Activated CD8-positive, alpha-beta memory T cell treated with anti-CD3 and anti-CD28 coated beads, Interleukin-2, amount 50 U/mL, for 24 hours (primary cell): ENCODE results near the gene UBN1.

Source experiments
- DNase-seq: peaks from one replicate; pipeline ENCODE4 v3.0.0-alpha.2; 2020; ENCODE audit errors: extremely low read depth

The UBN1 gene

GRCh38 chr16:4904108-4904941, 57.0 kb downstream of the UBN1 start:
- no peak for DNase-seq

GRCh38 chr16:4904942-4905615, 57.8 kb downstream of the UBN1 start:
- DNase-seq, result no peak

- DNase-seq, result no peak
Measured at GRCh38 chr16:4908854-4909401, 61.6 kb downstream of the UBN1 start.

GRCh38 chr16:4909825-4910224, 62.5 kb downstream of the UBN1 start:
- no peak for DNase-seq

- DNase-seq, result no peak
Measured at GRCh38 chr16:4910828-4911227, 63.5 kb downstream of the UBN1 start.

GRCh38 chr16:4911970-4912386, 64.7 kb downstream of the UBN1 start:
- DNase-seq, result no peak

GRCh38 chr16:4913130-4913773, 66.0 kb downstream of the UBN1 start:
- no peak for DNase-seq

- DNase-seq, result no peak
Measured at GRCh38 chr16:4913774-4914525, 66.7 kb downstream of the UBN1 start.

- DNase-seq, result no peak
Measured at GRCh38 chr16:4914528-4915225, 67.4 kb downstream of the UBN1 start.

- no peak for DNase-seq
Measured at GRCh38 chr16:4915226-4915761, 68.0 kb downstream of the UBN1 start.

- no peak for DNase-seq
Measured at GRCh38 chr16:4917117-4917516, 69.8 kb downstream of the UBN1 start.

GRCh38 chr16:4918781-4919251, 71.5 kb downstream of the UBN1 start:
- no peak for DNase-seq

- no peak for DNase-seq
Measured at GRCh38 chr16:4920826-4921225, 73.5 kb downstream of the UBN1 start.

- DNase-seq, result no peak
Measured at GRCh38 chr16:4922721-4923342, 75.6 kb downstream of the UBN1 start.

GRCh38 chr16:4923853-4924252, 76.6 kb downstream of the UBN1 start:
- DNase-seq, result no peak

GRCh38 chr16:4924593-4925292, 77.5 kb downstream of the UBN1 start:
- no peak for DNase-seq

GRCh38 chr16:4925293-4925607, 78.0 kb downstream of the UBN1 start:
- no peak for DNase-seq

GRCh38 chr16:4925791-4926190, 78.5 kb downstream of the UBN1 start:
- no peak for DNase-seq

GRCh38 chr16:4926928-4927327, 79.6 kb downstream of the UBN1 start:
- no peak for DNase-seq

GRCh38 chr16:4927661-4928060, 80.4 kb downstream of the UBN1 start:
- no peak for DNase-seq
